GM18520 (cell line): ENCODE measurements around the gene RASL11A.
"Not testable (repeated sequence)": the region's sequence is repeated elsewhere in the genome, so short reads cannot be mapped to it uniquely, and the experiment has no call there.

ENCODE experiments used
- ATAC-seq: cut with Tn5 transposase; IDR thresholded peaks from one replicate; pipeline ENCODE4 v1.9.1; 2021; ENCODE audit not compliant: unreplicated experiment

The RASL11A gene

GRCh38 chr13:27266917-27267316, 3.7 kb upstream of the RASL11A start:
- ATAC-seq, result no peak

- no peak for ATAC-seq
These were observed 3.0 kb upstream of the RASL11A start for GRCh38 chr13:27267596-27267995.

- ATAC-seq, result no peak
These were observed 1.4 kb upstream of the RASL11A start for GRCh38 chr13:27269114-27269665.

GRCh38 chr13:27271570-27272096, 1.0 kb downstream of the RASL11A start:
- ATAC-seq, result no peak

GRCh38 chr13:27273658-27274425, 3.2 kb downstream of the RASL11A start:
- ATAC-seq, result no peak

- ATAC-seq, result no peak
These were observed 4.0 kb downstream of the RASL11A start for GRCh38 chr13:27274631-27275030.

- no peak for ATAC-seq
These were observed 5.6 kb downstream of the RASL11A start for GRCh38 chr13:27276188-27276587.

- ATAC-seq, result no peak
These were observed 8.9 kb downstream of the RASL11A start for GRCh38 chr13:27279506-27279905.

- no peak for ATAC-seq
These were observed 9.5 kb downstream of the RASL11A start for GRCh38 chr13:27280009-27280656.

GRCh38 chr13:27280841-27281240, 10.2 kb downstream of the RASL11A start:
- ATAC-seq, result no peak

GRCh38 chr13:27281420-27281819, 10.8 kb downstream of the RASL11A start:
- no peak for ATAC-seq

GRCh38 chr13:27283906-27284493, 13.4 kb downstream of the RASL11A start:
- no peak for ATAC-seq

GRCh38 chr13:27288392-27288791, 17.8 kb downstream of the RASL11A start:
- ATAC-seq, result no peak

- no peak for ATAC-seq
These were observed 18.5 kb downstream of the RASL11A start for GRCh38 chr13:27289011-27289665.

GRCh38 chr13:27290715-27291114, 20.1 kb downstream of the RASL11A start:
- no peak for ATAC-seq

GRCh38 chr13:27291967-27292366, 21.3 kb downstream of the RASL11A start:
- ATAC-seq, result not testable (repeated sequence)

GRCh38 chr13:27293076-27293691, 22.6 kb downstream of the RASL11A start:
- ATAC-seq, result no peak

GRCh38 chr13:27293873-27294515, 23.4 kb downstream of the RASL11A start:
- ATAC-seq, result no peak

GRCh38 chr13:27295096-27295495, 24.5 kb downstream of the RASL11A start:
- no peak for ATAC-seq

GRCh38 chr13:27295660-27296059, 25.0 kb downstream of the RASL11A start:
- ATAC-seq, result no peak
